COLO829 (cell line): ENCODE measurements around the gene TSPAN15.

ENCODE experiments used
- DNase-seq: peaks from one replicate; pipeline ENCODE4 v3.0.0; 2012; ENCODE audit warnings: low spot score

The TSPAN15 gene

DNA sequence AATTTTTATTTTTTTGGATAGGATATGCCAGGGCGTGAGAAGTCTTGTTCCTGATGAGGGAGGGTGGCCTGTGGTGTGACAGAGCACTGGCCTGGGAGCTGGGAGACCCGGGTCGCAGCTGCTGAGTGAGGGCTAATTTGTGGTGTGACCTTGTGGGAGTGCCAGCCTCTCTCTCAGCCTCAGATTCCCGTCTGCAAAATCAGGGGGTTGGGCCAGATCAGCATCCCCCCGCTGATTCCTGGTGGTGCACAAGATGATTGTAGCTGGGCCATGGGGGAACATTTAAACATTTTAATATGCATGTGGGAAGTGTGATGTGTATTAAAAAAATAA, 14.9 kb downstream of the TSPAN15 start:
- DNase-seq = no peak

DNA sequence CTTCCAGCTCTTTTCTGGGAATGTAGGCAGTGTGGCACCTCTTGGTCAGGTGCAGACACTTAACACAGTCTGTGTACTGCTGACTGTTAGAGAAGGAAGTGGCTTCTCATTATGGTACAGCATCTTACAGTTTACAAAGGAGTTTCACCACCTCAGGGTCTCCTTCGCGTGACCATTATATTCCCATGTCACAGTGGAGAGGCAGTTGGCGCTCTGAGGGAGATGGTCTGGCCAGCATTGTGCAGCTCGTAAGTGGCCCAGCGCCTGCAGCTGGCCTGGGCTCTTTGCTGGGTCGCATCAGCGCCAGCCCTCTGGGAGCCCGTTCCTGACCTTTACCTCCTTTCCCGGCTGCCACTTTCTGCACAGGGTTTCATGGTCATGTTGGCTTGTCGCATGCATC, 15.4 kb downstream of the TSPAN15 start:
- no peak for DNase-seq

DNA sequence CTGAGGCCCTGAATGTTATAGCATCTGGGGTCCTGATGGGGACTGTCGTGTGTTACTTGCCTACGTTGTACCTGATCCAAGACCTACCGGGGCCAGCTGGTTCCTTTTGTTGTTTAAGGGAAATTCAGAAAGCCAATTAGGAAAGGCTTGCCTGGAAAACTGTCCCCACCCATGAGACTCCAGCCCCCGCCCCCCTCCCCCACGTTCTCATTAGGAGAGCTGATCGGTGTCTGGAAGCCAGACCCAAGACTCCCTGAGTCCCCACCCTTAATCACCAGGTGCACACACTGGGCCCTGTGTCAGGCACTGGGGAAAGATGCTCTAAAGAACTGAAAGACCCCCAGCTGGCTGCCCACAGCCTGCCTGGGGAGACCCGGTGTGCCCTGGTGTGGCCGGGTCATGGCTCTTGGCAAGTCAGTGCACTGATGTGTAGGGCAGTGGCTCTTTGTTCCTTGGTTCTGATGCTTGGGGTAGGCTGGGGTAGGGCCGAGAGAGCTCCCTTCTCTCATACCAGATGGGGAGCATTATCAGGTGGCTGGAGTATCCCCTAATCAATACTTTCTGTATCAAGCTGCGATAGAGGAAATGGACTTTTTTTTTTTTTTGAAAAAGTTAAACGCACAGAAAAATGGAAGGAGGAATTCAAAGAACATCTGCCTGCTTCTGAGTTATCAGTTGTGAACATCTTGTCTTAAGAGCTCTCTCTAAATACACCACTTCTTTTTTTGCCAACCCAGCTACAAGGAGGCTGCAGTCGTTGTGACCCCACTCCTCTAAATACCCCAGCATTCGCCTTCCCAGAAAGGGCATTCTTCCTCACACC, 16.9 kb downstream of the TSPAN15 start:
- DNase-seq = no peak

DNA sequence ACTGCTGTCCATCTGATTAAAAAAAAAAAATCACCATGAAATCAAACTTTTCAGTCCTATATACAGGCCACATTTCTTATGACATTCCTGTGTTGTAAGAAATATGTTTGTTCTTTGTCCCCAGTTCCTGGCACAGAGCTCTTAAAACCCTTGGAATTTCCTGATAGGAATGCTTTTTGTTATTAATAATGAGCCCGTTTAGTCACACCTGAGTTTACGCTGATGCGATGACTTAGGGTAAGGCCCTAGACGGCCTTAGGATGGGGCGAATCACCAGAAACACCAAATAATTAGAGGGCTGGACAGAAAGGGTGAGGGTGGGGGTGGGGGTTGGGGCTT, 17.5 kb downstream of the TSPAN15 start:
- DNase-seq = no peak

DNA sequence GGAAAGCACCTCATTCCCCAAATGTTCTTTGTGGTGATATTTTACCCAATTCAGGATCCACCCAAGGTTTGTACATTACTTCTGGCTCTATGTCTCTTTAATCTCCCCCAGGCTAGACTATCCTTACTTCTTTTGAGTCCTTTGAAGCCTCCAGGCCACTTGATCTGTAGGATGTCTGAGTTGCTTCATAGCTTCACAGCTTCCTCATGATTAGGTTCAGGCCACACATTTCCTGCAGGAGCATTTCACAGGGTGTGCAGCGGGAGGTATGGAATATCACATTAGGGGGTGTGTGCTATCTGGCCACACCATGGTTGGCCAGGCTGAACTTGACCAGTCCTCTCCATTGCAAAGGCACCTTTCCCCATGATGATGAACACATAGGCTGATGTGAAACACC, 18.7 kb downstream of the TSPAN15 start:
- DNase-seq = no peak

DNA sequence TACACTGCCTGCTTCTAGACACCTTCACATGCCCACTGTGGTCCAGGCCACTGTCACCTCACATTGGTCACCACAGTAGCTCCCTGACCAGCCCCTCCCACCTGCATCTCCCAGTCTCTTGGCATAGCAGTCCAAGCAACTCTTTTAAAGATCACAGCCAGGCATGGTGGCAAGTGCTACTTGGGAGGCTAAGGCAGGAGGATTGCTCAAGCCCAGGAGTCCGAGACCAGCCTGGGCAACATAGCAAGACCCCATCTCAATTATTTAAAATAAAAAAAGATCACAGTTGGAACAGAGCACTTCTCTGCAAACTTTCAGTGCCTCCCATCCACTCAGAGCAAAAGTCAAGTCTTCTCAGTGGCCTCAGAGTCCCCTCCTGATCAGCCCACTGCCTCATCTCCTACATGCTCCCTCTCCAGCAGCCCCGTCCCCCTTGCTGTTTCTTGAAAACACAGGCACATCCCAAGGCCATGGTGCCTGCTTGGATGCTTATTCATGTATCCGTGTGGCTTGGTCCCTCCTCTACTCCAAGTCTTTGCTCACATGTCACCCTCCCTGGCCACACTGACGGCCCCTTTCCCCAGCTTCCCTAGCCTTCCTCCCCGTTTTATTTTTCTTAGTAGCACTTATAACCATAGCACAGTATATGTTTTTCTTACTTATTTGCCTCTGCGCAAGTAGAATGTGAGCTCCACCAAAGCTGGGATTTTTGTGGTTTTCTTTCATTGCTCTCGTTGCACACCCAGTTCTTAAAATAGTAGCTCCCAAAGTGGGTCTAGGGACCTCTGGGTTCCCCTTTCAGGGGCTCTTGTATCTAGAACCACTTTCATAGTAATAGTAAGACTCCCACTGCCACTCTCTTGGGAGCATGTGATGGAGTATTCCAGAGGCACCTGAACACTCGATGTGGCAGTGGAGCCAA, 19.5 kb downstream of the TSPAN15 start:
- no peak for DNase-seq

DNA sequence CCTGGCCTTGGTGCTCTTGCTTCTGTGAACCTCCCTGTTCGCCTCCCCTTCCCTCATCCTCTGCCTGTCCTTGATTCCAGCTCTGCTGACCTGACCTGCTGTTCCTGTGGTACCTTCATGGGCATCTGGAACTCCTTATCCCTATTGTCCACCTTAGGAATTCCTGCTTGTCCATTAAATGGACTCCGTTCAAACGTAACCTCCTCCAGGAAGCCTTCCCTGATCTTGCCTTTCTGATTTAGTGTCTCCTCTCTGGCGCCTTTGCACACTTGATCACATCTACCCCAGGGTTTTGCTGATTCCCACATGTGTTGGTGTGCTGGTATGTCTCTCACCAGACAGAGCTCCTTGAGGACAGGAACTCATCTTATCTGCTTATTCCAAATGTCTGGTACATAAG, 20.9 kb downstream of the TSPAN15 start:
- DNase-seq = no peak

DNA sequence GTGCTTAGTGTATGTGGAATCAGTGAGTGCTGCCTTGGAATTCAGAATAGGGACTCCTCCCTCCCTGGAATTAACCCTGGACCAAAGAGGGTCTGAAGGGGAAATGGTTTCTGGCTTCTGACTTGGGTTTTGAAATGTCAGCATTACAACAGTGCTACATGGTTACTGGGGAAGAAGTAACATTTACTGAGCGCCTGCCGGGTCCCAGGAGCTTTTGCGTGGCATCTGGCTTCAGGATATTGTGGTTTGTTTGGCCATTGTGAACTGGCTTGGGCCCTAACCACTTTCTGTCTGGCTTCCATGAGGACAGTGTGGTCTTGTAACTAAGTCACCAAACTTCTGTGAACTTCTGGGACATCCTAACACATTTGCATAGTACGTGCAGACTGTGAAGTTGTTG, 21.3 kb downstream of the TSPAN15 start:
- no peak for DNase-seq

DNA sequence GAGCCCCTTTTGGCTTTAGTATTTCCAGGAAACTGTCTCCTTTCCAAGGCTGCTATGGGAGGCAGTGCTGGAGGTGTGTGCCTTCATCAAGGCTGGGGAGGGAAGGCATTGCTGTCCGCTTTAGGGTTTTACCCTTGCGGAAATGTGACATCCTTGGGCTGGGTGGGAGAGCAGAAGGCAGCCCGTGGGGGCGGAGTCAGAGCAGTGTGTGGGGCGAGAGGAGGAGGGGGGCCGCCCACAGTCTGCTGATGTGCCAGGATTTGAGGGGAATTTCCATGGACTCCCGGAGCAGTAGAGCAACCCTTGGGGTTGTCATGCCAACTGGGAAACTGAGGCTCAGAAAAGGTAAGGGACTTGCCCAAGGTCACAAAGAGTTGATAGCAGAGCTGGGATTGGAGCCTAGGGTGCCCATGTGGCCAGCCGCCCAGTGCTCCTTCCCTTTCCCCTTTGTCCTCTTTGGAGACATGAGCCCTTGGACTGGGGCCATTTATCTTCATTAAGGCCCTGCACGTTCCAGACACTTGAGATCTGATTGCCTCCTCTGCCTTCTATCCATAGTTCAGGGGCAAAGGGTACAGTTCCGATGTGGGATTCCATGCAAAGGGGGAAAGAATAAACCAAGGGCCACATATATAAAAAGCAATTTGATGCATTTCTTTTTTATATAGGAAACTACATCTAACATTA, 22.2 kb downstream of the TSPAN15 start:
- DNase-seq = no peak

DNA sequence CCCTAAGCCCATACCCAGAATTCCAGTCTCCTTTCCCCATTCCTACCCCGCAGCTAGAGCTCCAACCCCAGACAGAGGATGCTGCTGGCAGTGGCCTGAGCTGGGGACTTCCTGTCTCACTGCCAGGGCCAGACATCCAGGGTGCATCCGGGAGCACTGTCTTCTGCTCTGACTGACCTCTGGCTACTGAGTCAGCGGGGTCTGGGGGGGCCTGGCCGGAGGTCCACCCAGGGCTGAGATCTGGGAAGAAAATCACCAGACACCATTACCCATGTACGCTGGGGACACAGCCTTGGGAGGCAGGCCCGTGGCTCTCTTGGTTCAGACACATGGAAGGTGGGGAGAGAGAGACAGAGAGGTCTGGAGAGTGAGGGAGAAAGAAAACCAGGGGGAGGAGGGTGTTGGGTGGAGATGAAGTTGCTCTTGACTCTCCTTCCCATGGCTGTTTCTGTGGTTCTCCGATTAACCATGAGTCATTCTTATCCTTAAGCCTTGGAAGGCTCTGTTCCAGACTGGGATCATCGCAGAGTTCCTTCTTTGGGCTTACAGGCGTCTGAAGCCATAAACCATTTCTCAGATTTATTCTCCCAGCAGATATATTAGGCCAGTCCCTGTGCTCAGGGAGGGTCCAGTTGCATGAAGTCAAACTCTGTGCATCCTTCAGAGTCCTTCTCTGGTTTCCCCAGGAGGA, 23.6 kb downstream of the TSPAN15 start:
- DNase-seq = no peak

DNA sequence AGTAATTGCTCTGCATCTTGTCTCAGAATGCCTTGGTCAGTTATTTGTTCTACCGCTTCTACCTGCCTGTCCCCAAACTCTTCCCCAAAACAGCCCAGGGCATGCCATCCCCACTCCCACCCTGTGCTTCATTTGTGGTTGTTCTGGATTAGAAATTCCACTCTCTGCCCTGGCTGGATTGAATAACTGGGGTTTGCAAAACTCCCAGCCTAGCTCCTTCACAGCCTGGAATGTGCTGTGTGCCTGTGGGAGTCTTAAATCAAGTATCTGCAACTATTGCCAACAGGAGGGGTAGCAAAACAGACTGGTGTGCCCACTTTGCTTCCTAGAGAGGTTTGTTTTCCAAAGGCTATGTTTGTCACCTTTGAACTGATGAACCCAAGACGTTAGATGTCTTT, 24.2 kb downstream of the TSPAN15 start:
- DNase-seq = no peak

DNA sequence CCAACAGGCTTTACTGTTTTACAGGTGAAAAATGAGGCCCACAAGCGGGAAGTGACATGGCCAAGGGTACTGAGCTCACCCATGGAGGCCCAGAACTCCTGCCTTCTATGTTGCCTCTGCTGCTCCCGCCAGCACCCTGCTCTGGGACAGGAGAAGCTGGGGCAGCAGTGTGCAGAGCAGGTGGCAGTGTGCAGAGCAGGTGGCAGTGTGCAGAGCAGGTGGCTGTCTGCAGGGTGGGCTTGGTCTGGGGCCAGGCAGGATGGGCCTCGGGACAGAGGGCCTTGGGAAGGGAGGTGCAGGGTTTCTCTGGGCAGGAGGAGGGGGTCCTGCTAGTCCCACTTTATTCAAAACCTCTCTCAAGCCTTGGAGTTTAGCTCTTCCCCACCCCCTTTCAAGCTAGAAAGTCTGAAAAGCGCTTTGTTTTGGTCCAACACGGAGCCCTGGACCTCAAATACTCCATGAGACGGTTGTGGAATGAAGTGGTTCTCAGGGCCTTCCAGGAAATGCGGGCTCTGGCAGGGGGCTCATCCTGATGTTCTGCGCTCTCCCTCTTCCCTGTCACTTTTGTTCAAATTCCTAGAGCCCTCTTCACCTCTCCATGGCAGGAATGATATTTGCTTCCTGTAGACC, 26.8 kb downstream of the TSPAN15 start:
- DNase-seq = no peak

DNA sequence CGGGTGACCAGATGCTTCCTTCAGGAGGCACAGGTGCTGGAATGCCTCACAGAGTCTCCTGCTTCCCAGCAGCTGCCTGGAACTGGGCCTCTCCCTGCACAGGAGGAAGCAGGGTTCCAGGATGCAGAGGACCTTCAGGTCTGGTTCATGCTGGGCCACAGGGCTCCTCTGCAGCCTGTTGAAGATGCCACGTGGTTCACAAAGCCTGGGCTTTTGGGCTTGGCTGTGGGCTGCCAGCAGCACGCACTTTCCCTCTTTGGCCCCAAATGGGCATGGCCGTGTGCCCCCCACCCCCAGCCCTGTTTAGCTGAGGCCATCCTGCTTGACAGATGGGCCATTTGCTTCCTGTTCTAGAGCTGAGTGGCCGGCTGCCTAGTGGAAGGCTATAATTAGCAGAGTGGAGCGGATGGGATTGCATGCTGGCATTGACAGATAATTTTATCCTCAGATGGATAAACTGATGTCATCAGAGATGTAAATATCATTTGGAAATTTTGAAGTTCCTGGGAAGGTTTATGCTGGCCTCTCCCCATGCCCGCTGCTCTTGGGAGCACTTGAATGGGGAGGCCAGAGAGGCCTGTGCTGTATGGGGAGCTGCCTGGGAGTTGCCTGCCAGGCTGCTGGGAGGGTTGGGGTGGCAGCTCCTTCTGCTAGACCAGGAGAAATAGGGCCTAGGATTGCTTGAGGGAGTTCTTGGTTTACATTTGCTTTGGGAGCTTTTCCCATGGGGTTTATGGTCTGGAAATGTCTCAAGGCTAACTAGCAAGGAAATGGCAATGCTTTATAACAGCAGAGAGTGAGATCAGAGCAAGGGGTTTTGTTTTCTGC, 28.2 kb downstream of the TSPAN15 start:
- no peak for DNase-seq

DNA sequence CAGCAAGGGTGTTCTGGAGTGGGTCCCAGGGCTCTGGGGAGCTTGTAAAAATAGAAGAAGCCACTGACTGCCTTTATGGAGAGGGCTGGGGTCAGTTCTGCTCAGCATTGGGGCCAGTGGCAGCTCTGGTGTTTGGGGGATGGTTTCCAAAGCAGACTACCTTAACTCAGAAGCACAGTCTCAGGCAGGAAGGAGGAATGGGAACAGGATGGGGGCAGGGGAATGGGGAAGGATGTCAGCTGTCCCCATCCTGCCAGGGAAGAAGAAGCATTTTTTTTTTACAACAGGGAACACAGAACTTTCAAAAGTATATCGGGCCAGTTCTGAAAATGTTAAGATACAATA, 28.8 kb downstream of the TSPAN15 start:
- DNase-seq = no peak

DNA sequence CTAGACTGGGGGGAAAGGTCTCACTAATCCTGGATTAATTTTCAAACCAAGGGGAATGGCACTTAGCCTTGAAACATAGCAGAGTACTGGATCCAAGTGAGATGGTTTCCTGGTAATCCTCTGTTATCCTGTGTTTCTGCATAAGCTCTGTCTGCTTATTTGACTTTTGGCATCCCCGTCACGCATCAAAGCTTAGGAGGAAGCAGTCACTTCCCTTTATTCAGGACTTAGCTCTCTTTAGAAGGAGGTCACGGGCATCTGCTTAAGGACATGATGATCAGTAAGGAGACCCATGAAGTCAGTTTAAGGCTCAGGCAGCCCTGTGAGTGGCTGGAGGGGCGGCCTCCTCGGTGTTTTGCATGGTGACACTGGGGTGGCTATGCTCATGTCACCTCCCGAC, 30.0 kb downstream of the TSPAN15 start:
- no peak for DNase-seq

DNA sequence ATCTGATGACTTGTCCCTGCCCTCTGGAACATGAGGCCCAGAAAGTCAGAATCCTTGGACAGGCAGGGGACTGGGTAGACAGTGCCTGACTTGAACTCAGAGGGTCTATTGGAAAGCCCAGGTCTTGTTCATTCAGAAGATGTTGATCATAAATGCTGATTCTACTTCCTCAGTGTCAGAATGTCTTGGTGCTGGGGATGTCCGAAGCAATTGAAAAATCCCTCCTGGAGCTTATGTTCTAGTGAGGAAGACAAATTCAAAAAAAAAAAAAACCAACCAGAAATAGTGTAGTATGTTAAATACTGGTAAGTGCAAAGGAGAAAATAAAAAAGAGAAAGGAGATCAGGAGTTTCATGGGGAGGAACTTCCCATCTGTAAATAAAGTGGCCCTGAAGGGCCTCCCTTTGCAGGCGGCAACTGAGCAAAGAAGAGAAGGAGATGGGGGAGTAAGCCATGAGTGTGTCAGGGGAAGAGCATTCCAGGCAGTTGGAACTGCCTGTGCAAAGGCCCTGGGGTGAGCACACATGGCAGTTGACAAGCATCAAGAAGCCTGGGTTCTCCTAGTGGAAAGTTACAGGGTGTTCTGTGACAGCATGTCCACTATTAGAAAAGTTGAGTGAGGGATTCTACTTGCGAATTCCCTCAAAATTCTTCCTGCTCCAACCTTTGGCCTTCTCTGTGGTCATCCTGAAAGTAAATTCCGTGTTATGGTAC, 30.7 kb downstream of the TSPAN15 start:
- DNase-seq = no peak

DNA sequence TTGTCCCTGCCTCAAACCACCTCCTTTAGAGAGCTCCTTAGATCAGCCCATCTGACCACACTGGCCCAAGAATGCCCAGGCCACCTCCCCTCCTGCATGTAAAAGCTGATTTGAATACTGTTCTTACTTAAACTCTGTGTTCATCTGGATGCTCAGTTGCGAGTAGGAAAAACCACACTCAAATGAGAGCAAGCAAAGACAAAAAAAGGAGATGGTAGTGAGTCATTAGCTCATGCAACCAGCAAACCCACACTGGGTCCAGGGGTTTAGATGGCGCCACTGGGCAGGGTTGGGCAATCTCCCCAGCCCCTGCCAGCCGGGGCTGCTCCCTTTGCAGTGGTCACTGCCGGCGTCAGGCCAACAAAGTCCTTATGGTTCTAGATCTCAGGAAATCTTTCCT, 32.7 kb downstream of the TSPAN15 start:
- DNase-seq = no peak

DNA sequence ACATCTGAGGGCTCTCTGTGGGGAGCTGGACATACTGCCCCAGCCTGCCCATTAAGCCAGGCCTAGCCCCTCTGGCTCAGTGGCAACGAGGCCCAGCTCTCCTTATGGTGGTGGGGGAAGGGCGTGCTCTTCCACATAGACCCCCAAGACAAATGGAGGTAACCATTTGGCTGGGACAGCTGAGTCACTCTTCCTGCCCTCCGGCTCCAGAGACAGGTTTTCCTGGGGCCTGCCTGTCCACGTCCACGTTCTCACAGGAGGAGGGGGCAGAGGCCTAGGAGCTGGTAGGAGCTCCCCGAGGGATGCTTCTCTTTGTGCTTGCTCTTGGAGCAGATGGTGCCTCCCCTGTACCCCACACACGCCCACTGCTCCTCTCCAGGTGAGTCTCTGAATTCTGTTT, 33.5 kb downstream of the TSPAN15 start:
- DNase-seq = no peak

DNA sequence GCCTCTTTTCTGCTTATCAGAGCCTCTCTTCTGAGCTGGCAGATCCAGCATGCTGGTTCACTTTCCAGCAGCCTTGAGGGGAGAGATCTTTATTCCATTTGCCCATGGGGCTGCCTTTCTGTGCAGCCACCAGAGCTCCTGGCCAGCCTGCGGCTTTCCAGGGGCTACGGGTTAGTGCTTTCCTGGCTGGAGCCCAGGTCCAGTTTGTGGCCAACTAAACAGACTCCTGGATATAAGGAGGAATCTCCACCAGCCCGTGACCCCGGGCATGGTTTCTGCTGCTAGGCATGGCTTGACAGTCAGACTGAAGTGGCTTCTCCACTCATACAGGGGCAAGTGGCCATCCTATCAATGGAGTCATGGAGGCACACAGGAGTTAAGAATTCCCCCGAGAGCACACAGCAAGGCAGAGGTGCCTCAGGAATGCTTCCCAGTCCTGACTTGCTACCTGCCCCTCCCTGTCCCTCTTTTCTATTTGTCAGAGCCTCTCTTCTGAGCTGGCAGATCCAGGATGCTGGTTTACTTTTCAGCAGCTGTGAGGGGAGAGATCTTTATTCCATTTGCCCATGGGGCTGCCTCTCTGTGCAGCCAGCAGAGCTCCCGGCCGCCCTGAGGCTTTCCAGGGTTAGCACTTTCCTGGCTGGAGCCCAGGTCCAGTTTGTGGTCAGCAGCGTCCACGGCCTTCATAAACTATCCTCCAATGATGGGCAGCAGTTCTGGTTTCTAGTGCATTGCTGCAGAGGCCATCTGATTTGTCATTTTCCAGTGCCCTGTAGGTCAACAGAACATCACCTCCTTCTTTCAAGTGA, 35.9 kb downstream of the TSPAN15 start:
- no peak for DNase-seq
